Gastroesophageal sphincter (tissue), 4 donors: ENCODE results near the gene ZNF783. TPM values are rescaled to one million over a fixed set of nuclear protein-coding genes. Genes with fewer than 3 reads are reported as not detected.

Experiments used
- ATAC-seq: fragments of 150-250 bp; one replicate; pipeline ENCODE4 v1.9.1; 2016; ENCODE audit warnings: mild to moderate bottlenecking, moderate library complexity
- H3K27ac ChIP-seq, 4 donors: fragments of 200-600 bp; sonication (generic) in 3 of 4; 1 replicate in 3 of 4; 2 replicates in 1 of 4; pipeline ENCODE4 v1.5.1; 2016 to 2019
- H3K27me3 ChIP-seq: fragments of 200-600 bp; sonication (generic); one replicate; pipeline ENCODE4 v1.5.1; 2019
- H3K36me3 ChIP-seq, 2 donors: fragments of 200-600 bp; sonication (generic); one replicate each; pipeline ENCODE4 v1.5.1; 2019; ENCODE audit warnings: control low read depth in 1 of 2
- H3K4me1 ChIP-seq, 3 donors: fragments of 200-600 bp; sonication (generic); 1 replicate in 2 of 3; 2 replicates in 1 of 3; pipeline ENCODE4 v1.5.1; 2016 to 2019; ENCODE audit warnings: control low read depth in 2 of 3
- H3K4me3 ChIP-seq, 2 donors: fragments of 200-600 bp; sonication (generic); one replicate each; pipeline ENCODE4 v1.5.1; 2019; ENCODE audit warnings: mild to moderate bottlenecking in 1 of 2, moderate library complexity in 1 of 2
- H3K9me3 ChIP-seq, 3 donors: fragments of 200-600 bp; sonication (generic); one replicate each; pipeline ENCODE4 v1.5.1; 2017 to 2019; ENCODE audit warnings: control low read depth in 2 of 3
- CTCF ChIP-seq, 4 experiments: fragments of 200-600 bp in 2 of 4; fragments of 450-650 bp in 2 of 4; sonication (generic) in 1 of 4; IDR thresholded peaks; one replicate each; pipeline ENCODE4 v1.5.1; 2017 to 2019; ENCODE audit warnings: antibody characterized with exemption in 4 of 4, mild to moderate bottlenecking in 2 of 4, moderate library complexity in 2 of 4
- EP300 ChIP-seq: sonication (generic); formaldehyde crosslinking; IDR thresholded peaks from one replicate; pipeline ENCODE4 v1.6.1; 2017; ENCODE audit warnings: antibody characterized with exemption, mild to moderate bottlenecking
- POLR2A ChIP-seq, 2 donors: fragments of 450-650 bp; IDR thresholded peaks; one replicate each; pipeline ENCODE4 v1.6.1; 2017; ENCODE audit warnings: antibody characterized with exemption in 2 of 2, mild to moderate bottlenecking in 2 of 2, moderate library complexity in 1 of 2
- POLR2AphosphoS5 ChIP-seq: sonication (generic); formaldehyde crosslinking; IDR thresholded peaks from one replicate; pipeline ENCODE4 v1.6.1; 2017; ENCODE audit warnings: antibody characterized with exemption
- WGBS, 2 donors: methylation state at CpG; one replicate each; pipeline ENCODE4 v1.1.5; 2018; ENCODE audit warnings: low coverage in 1 of 2; 5-methylcytosine and 5-hydroxymethylcytosine counted together
- total RNA-seq, 4 donors: library from RNA; depleted of rRNA; stranded (reverse); fragments of >200 nt; gene quantifications; one replicate each; pipeline ENCODE4 v1.1.0, GENCODE V29; 2016

Gene ZNF783
- total RNA-seq, 4 donors from 2014 or later, result 8.5 to 17.0 (median 13.1) TPM

GRCh38 chr7:149287622-149288021 is 25.6 kb downstream of the ZNF783 start:
- Histone ChIP-seq H3K36me3 (peaks cover 0 to 60% of the 10 kb centered on the region in 2 donors), H3K4me3 (no peak overlapping the region), H3K4me1 (peaks cover 0 to 18% (median 9%) of the 10 kb centered on the region in 3 donors), H3K27ac (no peak overlapping the region), H3K9me3 (no peaks in the 10 kb centered on the region), H3K27me3 (no peaks in the 10 kb centered on the region)
- TF ChIP-seq POLR2AphosphoS5 (no peak), CTCF (IDR thresholded peaks at IDR 0.05) (no peak), EP300 (no peak), POLR2A (IDR thresholded peaks at IDR 0.05) (no peak)
- WGBS, 2 donors, result 92 to 100% methylated on average over 2 to 5 of the region's 10 CpGs
- ATAC-seq, result no peak

GRCh38 chr7:149289262-149289661 is 27.3 kb downstream of the ZNF783 start:
- Histone ChIP-seq H3K27me3 (no peaks in the 10 kb centered on the region), H3K4me1 (peaks cover 0 to 18% (median 9%) of the 10 kb centered on the region in 3 donors), H3K4me3 (no peak overlapping the region), H3K9me3 (no peaks in the 10 kb centered on the region), H3K27ac (no peak overlapping the region), H3K36me3 (peaks cover 0 to 69% of the 10 kb centered on the region in 2 donors)
- TF ChIP-seq POLR2AphosphoS5 (no peak), POLR2A (IDR thresholded peaks at IDR 0.05) (no peak), EP300 (no peak), CTCF (IDR thresholded peaks at IDR 0.05) (no peak)
- no peak for ATAC-seq
- no CpG with 5 or more reads among the region's 8 CpGs for WGBS, 2 donors

- H3K9me3 ChIP-seq, result no peaks in the 10 kb centered on the region
- TF ChIP-seq EP300, result no peak
- TF ChIP-seq POLR2A (IDR thresholded peaks at IDR 0.05), result no peak
- TF ChIP-seq POLR2AphosphoS5, result no peak
- no peak for TF ChIP-seq CTCF (IDR thresholded peaks at IDR 0.05)
- WGBS, 2 donors, result no CpG with 5 or more reads among the region's 4 CpGs
- peaks cover 0 to 75% of the 10 kb centered on the region in 2 donors for H3K36me3 ChIP-seq
- no peak overlapping the region for H3K27ac ChIP-seq
- no peaks in the 10 kb centered on the region for H3K27me3 ChIP-seq
- no peak overlapping the region for H3K4me3 ChIP-seq
- ATAC-seq, result no peak
- H3K4me1 ChIP-seq, result peaks cover 0 to 14% (median 6%) of the 10 kb centered on the region in 3 donors
Measured at GRCh38 chr7:149289856-149290255, 27.9 kb downstream of the ZNF783 start.

GRCh38 chr7:149291036-149291780 is 29.2 kb downstream of the ZNF783 start:
- Histone ChIP-seq H3K4me1 (peaks cover 0 to under 1% (median 0%) of the 10 kb centered on the region in 3 donors), H3K4me3 (no peak overlapping the region), H3K27ac (no peak overlapping the region), H3K36me3 (peaks cover 0 to 88% of the 10 kb centered on the region in 2 donors), H3K9me3 (no peaks in the 10 kb centered on the region), H3K27me3 (no peaks in the 10 kb centered on the region)
- TF ChIP-seq EP300, result no peak
- TF ChIP-seq POLR2AphosphoS5, result no peak
- no peak for TF ChIP-seq POLR2A (IDR thresholded peaks at IDR 0.05)
- TF ChIP-seq CTCF (IDR thresholded peaks at IDR 0.05), result no peak
- 75% methylated on average over 4 of the region's 13 CpGs; no CpG with 5 or more reads in 1 of the 2 donors for WGBS, 2 donors
- no peak for ATAC-seq
